Loucy (cell line): Measurements from ENCODE around the gene CCDC70.

Experiments used
- EZH2phosphoT487 ChIP-seq: fragments of 200-600 bp; IDR thresholded peaks from 2 replicates; pipeline ENCODE4 v1.6.1; 2018; ENCODE audit warnings: antibody characterized with exemption, mild to moderate bottlenecking, moderate library complexity, borderline replicate concordance
- TF ChIP-seq, protein P1 (sequence below): fragments of 200-600 bp; sonication (generic); conservative IDR thresholded peaks from 2 replicates; pipeline ENCODE4 v1.5.1; 2014; ENCODE audit warnings: mild to moderate bottlenecking, antibody characterized with exemption, low read length

DNA sequence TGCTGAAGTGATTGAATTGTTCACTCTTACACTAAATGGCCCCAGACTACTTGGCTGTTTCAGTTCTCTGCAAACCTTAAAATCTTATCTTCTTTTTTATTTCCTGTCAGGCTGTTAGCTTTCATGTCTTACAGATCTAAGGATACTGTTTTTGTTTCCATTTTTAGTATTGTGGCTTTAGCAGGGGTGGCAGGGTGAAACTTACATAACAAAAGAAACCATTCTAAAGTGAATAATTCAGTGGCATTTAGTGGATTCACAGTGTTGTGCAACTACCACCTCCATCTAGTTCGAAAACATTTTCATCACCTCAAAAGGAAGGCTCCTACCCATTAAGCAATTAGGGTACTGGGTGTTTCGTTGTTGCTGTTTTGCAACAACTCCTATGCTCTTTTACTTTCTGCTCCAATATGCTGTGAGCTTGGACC lies 36.6 kb upstream of the CCDC70 start:
- TF ChIP-seq, protein P1, sequence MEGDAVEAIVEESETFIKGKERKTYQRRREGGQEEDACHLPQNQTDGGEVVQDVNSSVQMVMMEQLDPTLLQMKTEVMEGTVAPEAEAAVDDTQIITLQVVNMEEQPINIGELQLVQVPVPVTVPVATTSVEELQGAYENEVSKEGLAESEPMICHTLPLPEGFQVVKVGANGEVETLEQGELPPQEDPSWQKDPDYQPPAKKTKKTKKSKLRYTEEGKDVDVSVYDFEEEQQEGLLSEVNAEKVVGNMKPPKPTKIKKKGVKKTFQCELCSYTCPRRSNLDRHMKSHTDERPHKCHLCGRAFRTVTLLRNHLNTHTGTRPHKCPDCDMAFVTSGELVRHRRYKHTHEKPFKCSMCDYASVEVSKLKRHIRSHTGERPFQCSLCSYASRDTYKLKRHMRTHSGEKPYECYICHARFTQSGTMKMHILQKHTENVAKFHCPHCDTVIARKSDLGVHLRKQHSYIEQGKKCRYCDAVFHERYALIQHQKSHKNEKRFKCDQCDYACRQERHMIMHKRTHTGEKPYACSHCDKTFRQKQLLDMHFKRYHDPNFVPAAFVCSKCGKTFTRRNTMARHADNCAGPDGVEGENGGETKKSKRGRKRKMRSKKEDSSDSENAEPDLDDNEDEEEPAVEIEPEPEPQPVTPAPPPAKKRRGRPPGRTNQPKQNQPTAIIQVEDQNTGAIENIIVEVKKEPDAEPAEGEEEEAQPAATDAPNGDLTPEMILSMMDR = no peak
- TF ChIP-seq EZH2phosphoT487 = no peak
